HepG2 (cell line): ENCODE measurements around the gene SEMA7A. TPM values are rescaled to one million over a fixed set of nuclear protein-coding genes. Genes with fewer than 3 reads are reported as not detected.

ENCODE experiments used
- CREM ChIP-seq, 2 experiments: sonication (generic) in 1 of 2; formaldehyde crosslinking in 1 of 2; IDR thresholded peaks; 2 replicates each; pipeline versions ENCODE4 v1.4.0 to v1.6.1; 2016 to 2020; ENCODE audit warnings: antibody characterized with exemption in 1 of 2, mild to moderate bottlenecking in 1 of 2, missing genetic modification reagents in 1 of 2
- DMAP1 ChIP-seq: IDR thresholded peaks from 2 replicates; pipeline ENCODE4 v1.6.1; 2016
- FOXO4 ChIP-seq: sonication (generic); formaldehyde crosslinking; conservative IDR thresholded peaks from 2 replicates; pipeline ENCODE4 v1.8.1; 2023; ENCODE audit warnings: missing genetic modification reagents
- HDAC2 ChIP-seq: sonication (generic); formaldehyde crosslinking; IDR thresholded peaks from 2 replicates; pipeline ENCODE4 v1.4.0; 2020; ENCODE audit warnings: missing genetic modification reagents
- KAT2B ChIP-seq: fragments of 150-350 bp; IDR thresholded peaks from 2 replicates; pipeline ENCODE4 v1.6.1; 2014; ENCODE audit warnings: low read depth, low read length, borderline replicate concordance
- RFX3 ChIP-seq: IDR thresholded peaks from 2 replicates; pipeline ENCODE4 v1.6.1; 2016; ENCODE audit warnings: missing biosample characterization, missing genetic modification reagents
- SNAPC5 ChIP-seq: sonication (generic); formaldehyde crosslinking; IDR thresholded peaks from 2 replicates; pipeline ENCODE4 v1.8.1; 2023; ENCODE audit warnings: mild to moderate bottlenecking, missing genetic modification reagents, borderline replicate concordance
- YEATS4 ChIP-seq: sonication (generic); formaldehyde crosslinking; IDR thresholded peaks from 2 replicates; pipeline ENCODE4 v1.4.0; 2020; ENCODE audit warnings: missing genetic modification reagents, borderline replicate concordance
- ZBTB25 ChIP-seq: IDR thresholded peaks from 2 replicates; pipeline ENCODE4 v1.6.1; 2018; ENCODE audit warnings: missing genetic modification reagents
- ZBTB8A ChIP-seq: sonication (generic); formaldehyde crosslinking; IDR thresholded peaks from 2 replicates; pipeline ENCODE4 v1.4.0; 2020; ENCODE audit warnings: mild to moderate bottlenecking, low read depth, missing genetic modification reagents, borderline replicate concordance
- ZHX2 ChIP-seq, 2 experiments: sonication (generic) in 1 of 2; formaldehyde crosslinking in 1 of 2; IDR thresholded peaks; 2 replicates each; pipeline versions ENCODE4 v1.6.1 to v1.9.0; 2014 to 2022; ENCODE audit warnings: antibody characterized with exemption in 1 of 2, borderline replicate concordance in 1 of 2, inconsistent platforms in 1 of 2, low read depth in 1 of 2, missing genetic modification reagents in 1 of 2
- ZNF232 ChIP-seq: sonication (generic); formaldehyde crosslinking; IDR thresholded peaks from 2 replicates; pipeline ENCODE4 v1.4.0; 2020; ENCODE audit warnings: missing genetic modification reagents, borderline replicate concordance
- ZNF577 ChIP-seq: sonication (generic); formaldehyde crosslinking; IDR thresholded peaks from 2 replicates; pipeline ENCODE4 v1.4.0; 2020; ENCODE audit warnings: mild to moderate bottlenecking, low read depth, missing genetic modification reagents, borderline replicate concordance
- ZNF644 ChIP-seq: IDR thresholded peaks from 2 replicates; pipeline ENCODE4 v1.6.1; 2016; ENCODE audit warnings: low read depth
- ZNF768 ChIP-seq: sonication (generic); formaldehyde crosslinking; IDR thresholded peaks from 2 replicates; pipeline ENCODE4 v1.4.0; 2020; ENCODE audit warnings: missing genetic modification reagents
- ZNF891 ChIP-seq: sonication (generic); formaldehyde crosslinking; IDR thresholded peaks from 2 replicates; pipeline ENCODE4 v1.5.0; 2020; ENCODE audit warnings: mild to moderate bottlenecking, missing genetic modification reagents
- ZSCAN21 ChIP-seq: sonication (generic); formaldehyde crosslinking; IDR thresholded peaks from 2 replicates; pipeline ENCODE4 v1.8.0; 2022; ENCODE audit warnings: mild to moderate bottlenecking, missing genetic modification reagents, moderate library complexity, borderline replicate concordance
- polyA plus RNA-seq, 8 experiments: library from polyadenylated mRNA; depleted of rRNA in 3 of 8; stranded (reverse) in 7 of 8; unstranded in 1 of 8; fragments of >200 nt; fragmentation: Illumina TruSeq in 4 of 8; extraction: Trizol in 4 of 8; gene quantifications; 2 replicates each; pipeline versions ENCODE4 v1.2.1 to v1.2.3, GENCODE V29; 2011 to 2016; ENCODE audit warnings: low read depth in 4 of 8, missing spikeins in 1 of 8, mixed read lengths in 1 of 8; ENCODE audit not compliant: insufficient read depth in 1 of 8
- total RNA-seq, 5 experiments: library from RNA; depleted of rRNA; stranded (reverse); fragments of >200 nt; fragmentation: Illumina TruSeq; extraction: Trizol; gene quantifications; 2 replicates each; pipeline ENCODE4 v1.2.3, GENCODE V29; 2016; ENCODE audit warnings: low read depth in 1 of 5

The SEMA7A gene
- total and polyA plus RNA-seq, 2 of the 13 experiments (the other 11 are each of a cell fraction or from before 2014, with no cell fraction given) = 9.0 to 15.8 TPM

GRCh38 chr15:74421302-74422245, 12.2 kb downstream of the SEMA7A start (continued):
- TF ChIP-seq ZHX2 (IDR thresholded peaks at IDR 0.05; ENCODE audit: low read depth) (no peak), ZHX2 (CRISPR knock-in tag; IDR thresholded peaks at IDR 0.05; ENCODE audit: borderline replicate concordance) (no peak), ZNF644 (CRISPR knock-in tag) (0 out of 2 replicates have a peak, but pooled peaks have one; percentile 32), DMAP1 (CRISPR knock-in tag) (no peak), ZNF891 (0 out of 2 replicates have a peak, but pooled peaks have one; percentile 27), KAT2B (no peak), SNAPC5 (no peak), FOXO4 (CRISPR knock-in tag) (0 out of 2 replicates have a peak, but pooled peaks have one; percentile 57), ZBTB8A (CRISPR knock-in tag) (no peak), CREM (IDR thresholded peaks at IDR 0.05) (peak; percentile 29; the same call in 1 of the 2 replicates), CREM (CRISPR knock-in tag; IDR thresholded peaks at IDR 0.05) (no peak), ZBTB25 (CRISPR knock-in tag) (0 out of 2 replicates have a peak, but pooled peaks have one; percentile 34), HDAC2 (CRISPR knock-in tag) (peak; percentile 74; the same call in 1 of the 2 replicates), ZNF577 (CRISPR knock-in tag) (no peak), ZNF768 (CRISPR knock-in tag) (no peak), ZNF232 (CRISPR knock-in tag) (no peak), YEATS4 (CRISPR knock-in tag) (0 out of 2 replicates have a peak, but pooled peaks have one; percentile 54), ZSCAN21 (peak; percentile 50; the same call in 1 of the 2 replicates), RFX3 (CRISPR knock-in tag) (no peak)
